GM19438 (cell line): ENCODE measurements around the gene ZKSCAN2.
A peak's percentile ranks its signal among the peaks of the same experiment; 100 is the strongest.

Experiments
- ATAC-seq: cut with Tn5 transposase; IDR thresholded peaks from one replicate; pipeline ENCODE4 v1.9.1; 2021; ENCODE audit warnings: low read depth; ENCODE audit not compliant: unreplicated experiment

ZKSCAN2 gene

GRCh38 chr16:25257470-25257955, at the start of gene ZKSCAN2:
TSS of gene ZKSCAN2 (minus strand) at chr16:25257845. CDS start at chr16:25257127, 718 bp downstream.
- ATAC-seq = peak; percentile 81

DNA sequence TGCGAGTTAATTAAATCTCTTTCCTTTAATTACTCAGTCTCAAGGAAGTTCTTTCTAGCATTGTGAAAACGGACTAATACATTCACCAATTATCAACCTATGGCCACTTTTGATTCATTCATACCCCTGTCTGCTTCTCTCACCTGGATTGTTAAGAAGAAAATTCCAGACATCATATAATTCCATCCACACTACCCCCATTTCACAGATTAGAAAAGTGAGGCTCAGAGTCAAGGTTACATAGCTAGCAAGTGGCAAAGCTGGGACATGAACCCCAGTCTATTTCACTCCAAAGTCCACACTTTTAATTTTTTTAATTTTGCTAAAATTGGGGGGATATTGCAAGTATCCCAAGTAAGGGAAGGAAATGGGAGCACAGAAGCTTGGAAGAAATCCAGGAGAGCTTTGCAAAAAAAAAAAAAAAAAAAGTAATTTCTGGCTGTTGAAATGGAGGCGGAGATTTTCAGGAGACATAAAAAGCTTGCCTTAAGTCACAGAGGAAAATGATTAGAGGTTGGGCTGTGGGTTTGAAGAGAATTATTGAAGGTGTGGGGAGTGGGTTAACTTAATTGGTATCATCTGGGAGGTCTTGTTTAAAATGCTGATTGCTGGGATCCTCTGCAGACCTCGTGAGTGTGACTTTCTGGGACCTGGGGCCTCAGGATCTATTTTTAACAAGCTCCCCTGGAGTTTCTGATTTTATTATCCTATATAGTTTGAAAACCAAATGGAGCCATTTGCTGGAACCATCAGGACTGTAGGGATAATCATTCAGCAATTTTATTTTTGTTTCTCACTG, 42.3 kb upstream of the ZKSCAN2 start:
- ATAC-seq = no peak

- ATAC-seq = no peak
Measured at GRCh38 chr16:25298165-25298872, 40.7 kb upstream of the ZKSCAN2 start.

DNA sequence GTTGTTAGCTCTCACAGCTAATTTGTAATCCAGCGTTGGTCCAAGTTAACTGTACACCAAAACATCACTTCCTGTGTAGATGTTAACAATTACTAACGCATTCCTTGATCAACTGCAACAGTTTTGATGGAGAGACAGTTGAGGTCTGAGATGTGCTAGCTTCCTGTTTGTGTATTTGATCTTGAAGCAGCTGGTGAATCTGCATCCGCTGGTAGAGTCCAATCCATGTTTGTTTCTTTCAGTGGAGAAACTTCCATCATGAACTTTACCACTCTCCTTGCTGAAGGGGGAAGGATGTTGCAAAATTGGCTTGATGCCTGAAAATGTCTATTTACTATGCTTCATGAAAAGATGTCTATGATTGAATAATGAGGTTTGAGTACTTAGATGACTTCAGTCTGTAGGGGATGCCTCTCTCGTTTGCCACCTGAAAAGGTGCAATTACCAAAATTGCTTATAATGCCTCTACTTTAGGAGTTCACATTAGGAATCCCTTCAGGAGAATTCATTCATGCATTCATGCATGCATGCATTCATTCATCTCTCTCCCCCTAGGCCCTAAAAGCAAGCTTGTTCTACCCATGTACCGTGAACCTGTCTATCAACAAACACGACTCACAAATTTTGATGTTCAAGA, 39.6 kb upstream of the ZKSCAN2 start:
- no peak for ATAC-seq

DNA sequence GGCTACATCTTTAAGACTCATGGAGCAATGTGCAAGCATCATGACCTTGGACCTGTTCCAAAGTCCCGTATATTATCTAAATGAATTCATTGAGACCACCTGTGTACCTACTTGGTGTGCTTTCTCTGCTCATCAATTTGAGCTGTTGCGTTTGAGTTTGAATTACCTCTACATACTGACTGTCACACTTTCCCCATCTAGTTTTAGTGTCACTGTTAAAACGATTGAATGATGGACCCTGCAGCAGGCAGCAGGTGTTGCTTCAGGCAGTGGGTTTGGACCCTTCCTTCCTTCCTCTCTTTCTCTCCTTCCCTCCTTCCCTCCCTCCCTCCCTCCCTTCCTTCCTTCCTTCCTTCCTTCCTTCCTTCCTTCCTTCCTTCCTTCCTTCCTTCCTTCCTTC, 33.9 kb upstream of the ZKSCAN2 start:
- ATAC-seq = no peak

DNA sequence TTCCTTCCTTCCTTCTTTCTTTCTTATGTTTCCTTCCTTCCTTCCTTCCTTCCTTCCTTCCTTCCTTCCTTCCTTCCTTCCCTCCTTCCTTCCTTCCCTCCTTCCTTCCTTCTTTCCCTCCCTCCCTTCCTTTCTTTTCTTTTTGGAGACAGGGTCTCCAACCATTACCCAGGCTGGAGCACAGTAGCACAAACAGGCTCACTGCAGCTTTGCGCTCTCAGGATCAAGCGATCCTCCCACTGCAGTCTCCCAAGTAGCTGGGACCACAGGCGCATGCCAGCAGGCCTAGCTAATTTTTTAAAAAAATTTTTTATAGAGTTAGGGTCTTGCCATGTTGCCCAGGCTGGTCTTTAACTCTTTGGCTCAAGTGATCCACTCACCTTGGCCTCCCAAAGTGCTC, 31.8 kb upstream of the ZKSCAN2 start:
- no peak for ATAC-seq

DNA sequence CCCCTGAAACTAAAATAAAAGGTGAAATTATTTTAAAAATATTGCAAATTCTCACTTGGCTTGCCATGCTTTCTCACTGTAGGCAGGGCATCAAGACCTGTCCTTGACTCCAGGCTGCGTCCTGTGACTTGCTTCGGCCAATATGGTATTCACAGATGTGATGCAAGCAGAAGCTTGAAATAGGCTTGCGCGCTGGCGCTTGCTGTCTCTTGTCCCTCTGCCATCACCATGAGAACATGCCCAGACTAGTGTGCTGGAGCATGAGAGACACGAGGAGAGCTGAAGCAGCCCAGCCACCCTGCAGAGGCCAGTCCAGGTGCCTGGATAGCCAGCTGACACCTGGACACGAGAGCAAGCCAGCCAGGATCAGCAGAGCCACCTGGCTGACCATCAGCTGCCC, 21.8 kb upstream of the ZKSCAN2 start:
- ATAC-seq = no peak

- no peak for ATAC-seq
Measured at GRCh38 chr16:25271421-25271820, 13.8 kb upstream of the ZKSCAN2 start.

DNA sequence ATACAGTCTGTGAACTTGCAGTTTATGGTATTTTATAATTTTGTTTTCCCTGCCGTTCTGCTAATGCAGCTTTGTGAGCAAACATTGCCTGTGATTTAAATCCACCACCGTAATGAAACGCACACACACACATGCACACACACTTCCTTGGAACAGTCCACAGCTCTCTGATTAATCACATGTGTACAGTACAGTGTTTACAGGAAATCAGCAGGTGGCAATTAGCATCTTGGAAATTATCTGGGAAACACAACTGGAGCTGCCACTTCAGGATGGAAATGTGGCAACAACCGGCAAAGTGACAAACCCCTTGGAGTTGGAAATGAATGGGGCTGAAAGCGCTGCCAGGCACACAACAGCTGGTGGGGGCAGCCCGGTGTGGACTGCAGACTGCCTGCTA, 12.9 kb upstream of the ZKSCAN2 start:
- ATAC-seq = no peak

GRCh38 chr16:25269879-25270278, 12.2 kb upstream of the ZKSCAN2 start:
- no peak for ATAC-seq

- ATAC-seq = no peak
Measured at GRCh38 chr16:25265968-25266367, 8.3 kb upstream of the ZKSCAN2 start.

GRCh38 chr16:25264597-25264996, 7.0 kb upstream of the ZKSCAN2 start:
- no peak for ATAC-seq

DNA sequence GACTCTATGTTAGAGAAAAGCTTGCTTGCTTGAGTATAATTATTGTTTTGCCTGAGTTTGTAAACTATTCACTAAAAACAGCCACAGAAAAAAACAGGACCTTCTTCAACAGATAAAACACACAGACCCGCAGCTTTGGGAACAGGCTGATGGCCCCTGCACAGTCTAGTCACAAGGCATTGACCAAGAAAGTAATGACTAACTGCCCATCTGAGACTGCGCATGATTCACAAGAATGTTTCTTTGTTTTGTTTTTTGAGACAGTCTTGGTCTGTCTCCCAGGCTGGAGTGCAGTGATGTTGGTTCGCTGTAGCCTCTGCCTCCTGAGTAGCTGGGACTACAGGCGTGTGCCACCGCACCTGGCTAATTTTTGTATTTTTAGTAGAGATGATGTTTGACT, 2.8 kb upstream of the ZKSCAN2 start:
- no peak for ATAC-seq

DNA sequence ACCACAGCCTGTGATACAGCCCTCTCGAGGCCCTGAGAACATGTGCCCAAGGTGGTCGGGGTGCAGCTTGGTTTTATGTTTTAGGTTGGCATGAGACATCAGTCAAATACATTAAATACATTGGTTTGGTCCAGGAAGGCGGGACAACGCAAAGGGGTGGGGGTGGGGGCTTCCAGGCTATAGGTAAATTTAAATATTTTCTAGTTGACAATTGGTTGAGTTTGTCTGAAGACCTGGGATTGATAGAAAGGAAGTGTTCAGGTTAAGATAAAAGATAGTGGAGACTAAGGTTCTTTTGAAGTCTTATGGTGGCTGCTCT, 1.2 kb upstream of the ZKSCAN2 start:
- no peak for ATAC-seq

GRCh38 chr16:25257956-25258860, 563 bp upstream of the ZKSCAN2 start:
- peak; percentile 48 for ATAC-seq

- peak; percentile 13 for ATAC-seq
Measured at GRCh38 chr16:25256695-25257469, 763 bp downstream of the ZKSCAN2 start.

- ATAC-seq = no peak
Measured at GRCh38 chr16:25253322-25253721, 4.3 kb downstream of the ZKSCAN2 start.

- ATAC-seq = no peak
Measured at GRCh38 chr16:25250467-25250866, 7.2 kb downstream of the ZKSCAN2 start.

GRCh38 chr16:25235991-25236390, 21.7 kb downstream of the ZKSCAN2 start:
- ATAC-seq = no peak

GRCh38 chr16:25228372-25228771, 29.3 kb downstream of the ZKSCAN2 start:
- no peak for ATAC-seq
